IPS-NIHi11 (cell line): Measurements from ENCODE around the gene VIPR2.
"Not testable (repeated sequence)": the region's sequence is repeated elsewhere in the genome, so short reads cannot be mapped to it uniquely, and the experiment has no call there.

Source experiments
- DNase-seq: peaks from one replicate; pipeline ENCODE4 v3.0.0; 2012; ENCODE audit warnings: mixed read lengths, low spot score

The VIPR2 gene, protein sequence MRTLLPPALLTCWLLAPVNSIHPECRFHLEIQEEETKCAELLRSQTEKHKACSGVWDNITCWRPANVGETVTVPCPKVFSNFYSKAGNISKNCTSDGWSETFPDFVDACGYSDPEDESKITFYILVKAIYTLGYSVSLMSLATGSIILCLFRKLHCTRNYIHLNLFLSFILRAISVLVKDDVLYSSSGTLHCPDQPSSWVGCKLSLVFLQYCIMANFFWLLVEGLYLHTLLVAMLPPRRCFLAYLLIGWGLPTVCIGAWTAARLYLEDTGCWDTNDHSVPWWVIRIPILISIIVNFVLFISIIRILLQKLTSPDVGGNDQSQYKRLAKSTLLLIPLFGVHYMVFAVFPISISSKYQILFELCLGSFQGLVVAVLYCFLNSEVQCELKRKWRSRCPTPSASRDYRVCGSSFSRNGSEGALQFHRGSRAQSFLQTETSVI

DNA sequence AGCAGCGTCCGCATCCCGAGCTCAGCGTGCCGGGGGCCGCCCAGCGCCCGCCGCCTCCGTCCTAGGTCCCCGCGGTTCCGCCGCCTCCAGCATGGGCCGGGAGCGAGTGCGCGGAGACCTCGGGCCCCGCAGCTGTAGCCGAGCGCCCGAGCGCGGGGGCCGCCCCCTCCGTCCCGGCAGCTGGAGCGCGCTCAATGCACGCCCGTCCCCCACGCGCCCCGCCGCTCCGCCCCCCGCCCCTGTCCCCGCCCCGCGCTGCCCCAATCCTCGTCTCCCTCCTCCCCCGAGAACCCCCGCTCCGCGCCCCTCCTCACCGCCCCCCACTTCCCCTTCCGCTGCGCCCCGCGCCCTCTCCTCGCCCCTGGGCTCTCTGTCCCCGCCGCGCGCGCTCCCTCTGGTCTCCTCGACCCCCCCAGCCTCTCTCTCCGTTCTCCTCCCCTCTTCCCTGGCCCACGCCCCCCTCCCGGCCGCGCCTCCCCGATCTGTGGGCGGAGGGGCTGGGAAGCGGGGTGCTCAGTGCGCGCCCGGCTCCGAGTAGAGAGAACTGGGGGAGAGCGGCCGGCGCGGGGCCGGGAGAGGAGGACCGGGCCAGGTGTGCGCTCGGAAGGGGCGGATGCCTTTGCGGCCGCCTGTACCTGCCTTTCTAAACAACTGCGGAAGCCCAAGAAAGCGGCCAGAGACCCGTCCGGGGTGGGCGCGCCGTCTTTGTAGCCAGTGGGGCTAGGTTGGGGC lies at the start of gene VIPR2:
Gene VIPR2, minus strand, starts transcription at position 110 of the 732 bp plus-strand sequence. Its CDS starts 96 bp downstream, at position 14.
- DNase-seq = peak; percentile 64

DNA sequence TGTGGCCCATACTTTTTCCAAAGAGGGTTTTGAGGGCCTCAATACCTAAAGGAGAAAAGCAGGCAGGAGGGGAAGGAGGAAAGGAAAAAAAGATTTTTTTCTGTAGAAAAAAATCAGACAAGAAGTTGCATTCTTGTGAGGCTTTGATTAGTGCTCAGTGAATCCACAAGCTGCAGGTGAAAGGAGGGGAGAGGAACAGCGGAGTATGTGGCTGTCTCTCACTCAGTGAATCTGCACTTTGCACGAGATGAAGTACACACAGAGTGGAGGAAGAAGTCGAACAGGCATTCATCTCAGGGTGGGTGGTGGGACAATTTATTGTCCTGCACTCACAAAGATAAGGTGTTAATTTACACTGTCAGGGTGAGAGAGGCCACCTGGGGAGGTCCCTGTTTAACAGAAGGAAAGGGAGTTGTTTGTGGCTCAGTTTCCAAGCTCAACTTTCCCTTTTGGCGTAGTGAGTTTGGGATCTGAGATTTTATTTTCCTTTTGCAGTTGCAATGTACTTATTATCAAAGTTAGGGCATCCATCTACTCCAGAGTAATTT lies 49.0 kb upstream of the VIPR2 start:
- no peak for DNase-seq

DNA sequence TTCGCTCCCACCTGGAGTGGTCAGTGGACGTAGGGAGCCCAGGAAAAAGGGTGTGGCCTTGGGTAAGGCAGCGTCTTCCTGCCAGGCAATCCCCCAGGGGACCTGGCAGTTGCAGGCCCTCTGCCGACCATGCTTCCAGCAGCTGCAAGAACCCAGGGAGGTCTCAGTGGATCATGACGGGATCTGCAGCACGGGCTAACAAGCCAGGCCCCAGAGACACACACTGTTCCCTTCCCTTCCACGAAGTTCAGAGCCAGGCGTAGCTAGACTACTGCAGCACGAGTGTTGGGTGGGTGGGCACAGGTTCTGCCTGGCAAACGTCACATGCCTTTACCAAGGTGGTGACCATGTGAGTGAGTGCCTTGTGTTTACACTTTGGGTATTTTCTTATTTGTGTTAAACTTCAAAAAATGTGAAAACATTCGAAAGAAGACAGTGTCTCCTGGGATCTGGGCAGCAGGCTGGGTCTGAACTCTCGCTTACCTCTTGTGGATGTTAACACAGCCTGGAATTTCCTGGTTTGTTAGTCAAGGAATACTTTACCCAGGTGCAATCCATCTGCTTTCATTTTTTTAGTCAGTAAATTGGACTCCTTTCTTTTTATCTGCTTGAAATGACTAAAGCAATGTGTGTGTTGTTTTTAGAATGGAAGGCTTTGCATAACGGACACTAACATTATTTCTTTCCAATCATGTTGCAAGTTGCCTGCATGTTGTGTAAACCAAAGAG lies 48.2 kb upstream of the VIPR2 start:
- DNase-seq = no peak

DNA sequence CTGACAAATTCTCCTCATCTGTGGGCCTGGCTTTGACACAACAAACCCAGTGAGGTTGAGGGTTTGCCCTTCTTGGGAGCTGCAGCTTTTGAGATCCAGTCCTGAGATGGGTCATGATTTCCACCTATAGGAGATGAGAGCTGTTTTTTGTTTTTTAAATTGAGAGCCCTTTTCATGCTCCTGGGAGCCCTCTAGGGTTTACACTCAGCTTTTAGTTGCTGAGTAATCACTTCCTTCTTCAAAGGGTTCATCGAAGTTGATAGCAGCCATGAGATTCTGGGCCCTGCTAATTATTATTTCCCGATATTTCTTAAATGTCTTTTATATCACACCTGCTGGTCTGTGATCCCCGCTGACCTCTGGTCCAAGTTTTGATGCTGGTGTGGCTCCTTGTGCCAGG lies 47.3 kb upstream of the VIPR2 start:
- DNase-seq = no peak

DNA sequence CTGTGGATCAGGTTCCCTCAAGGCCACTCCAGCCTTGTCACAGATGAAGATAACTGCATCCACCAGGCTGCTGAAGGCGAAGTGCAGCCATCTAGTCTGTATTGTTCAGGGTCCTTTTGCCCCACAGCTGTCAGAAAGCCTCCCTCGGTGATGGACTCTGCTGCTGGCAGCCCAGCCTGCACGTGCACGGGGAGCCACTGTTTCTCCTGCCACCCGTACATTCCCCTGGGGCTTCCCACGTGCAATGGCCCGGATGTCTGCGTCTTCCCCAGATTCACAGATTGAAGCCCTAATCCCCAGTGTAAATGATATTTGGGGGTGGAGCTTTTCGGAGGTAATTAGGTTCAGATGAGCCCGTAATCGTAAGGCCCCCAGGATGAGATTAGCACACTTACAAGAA lies 46.6 kb upstream of the VIPR2 start:
- DNase-seq = no peak

DNA sequence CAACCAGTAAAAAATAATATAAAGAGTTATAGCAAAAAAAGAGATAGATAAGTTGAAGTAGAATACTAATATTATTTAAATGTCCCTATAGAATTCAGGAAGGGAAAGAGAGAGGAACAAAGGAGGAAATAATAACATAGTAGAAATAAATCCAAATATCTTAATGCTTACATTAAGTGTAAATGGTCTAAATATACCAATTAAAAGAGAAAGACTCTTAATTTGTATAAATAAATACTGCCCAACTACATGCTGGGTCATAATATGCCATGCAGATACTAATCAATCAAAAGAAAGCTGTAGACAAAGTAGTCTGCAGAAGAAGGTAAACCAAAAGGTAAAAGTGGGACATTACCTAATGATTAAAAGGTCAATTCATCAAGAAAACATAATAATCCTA lies 43.3 kb upstream of the VIPR2 start:
- DNase-seq = no peak

DNA sequence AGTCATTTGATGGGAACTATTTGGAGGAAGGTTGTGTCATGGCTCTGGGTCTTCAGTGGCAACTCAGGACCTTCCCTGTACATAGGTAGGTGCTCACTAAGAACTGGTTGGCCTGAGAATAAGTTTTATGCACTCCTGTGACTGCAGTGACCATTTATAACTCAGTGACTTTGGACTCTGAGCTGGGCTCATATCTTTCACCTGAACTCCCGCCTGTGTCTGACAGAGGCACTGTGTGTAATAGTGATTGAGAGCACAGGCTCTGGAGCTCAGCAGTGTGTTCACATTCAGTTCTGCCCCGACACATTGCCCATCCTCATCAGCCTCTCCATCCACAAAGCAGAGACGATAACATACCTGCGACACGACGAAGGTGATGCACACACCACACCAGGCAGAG lies 34.6 kb upstream of the VIPR2 start:
- no peak for DNase-seq

DNA sequence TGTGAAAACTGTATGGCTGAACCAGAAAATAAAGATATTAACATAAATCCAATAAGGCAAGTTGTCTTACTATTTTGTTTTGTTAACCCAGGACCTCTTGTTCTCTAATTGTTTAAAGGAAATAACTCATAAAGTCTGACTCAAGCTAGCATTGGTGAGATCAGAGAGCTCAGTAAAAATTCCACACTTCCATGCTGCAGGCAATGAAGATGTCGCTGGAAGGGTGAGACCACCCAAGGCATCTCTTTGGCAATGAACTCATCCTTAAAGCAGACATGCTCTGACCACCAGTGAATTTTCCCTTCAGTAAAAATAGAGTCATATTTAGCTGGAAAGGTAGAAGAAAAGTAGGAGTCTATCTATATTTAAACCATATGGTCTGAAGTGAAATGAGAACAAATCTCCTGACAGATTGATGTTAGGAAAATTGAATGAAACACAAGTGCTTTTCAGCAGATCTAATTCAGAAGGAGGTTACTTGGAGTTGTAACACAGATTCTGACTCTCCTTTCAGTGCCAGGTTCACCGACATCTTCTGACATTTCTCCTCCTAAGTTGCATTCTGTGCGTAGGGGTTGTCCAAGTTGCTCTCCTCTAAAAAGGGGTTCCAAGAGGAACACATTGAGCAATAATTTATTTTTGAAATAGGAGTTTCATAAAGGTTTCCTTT lies 32.8 kb upstream of the VIPR2 start:
- DNase-seq = no peak

DNA sequence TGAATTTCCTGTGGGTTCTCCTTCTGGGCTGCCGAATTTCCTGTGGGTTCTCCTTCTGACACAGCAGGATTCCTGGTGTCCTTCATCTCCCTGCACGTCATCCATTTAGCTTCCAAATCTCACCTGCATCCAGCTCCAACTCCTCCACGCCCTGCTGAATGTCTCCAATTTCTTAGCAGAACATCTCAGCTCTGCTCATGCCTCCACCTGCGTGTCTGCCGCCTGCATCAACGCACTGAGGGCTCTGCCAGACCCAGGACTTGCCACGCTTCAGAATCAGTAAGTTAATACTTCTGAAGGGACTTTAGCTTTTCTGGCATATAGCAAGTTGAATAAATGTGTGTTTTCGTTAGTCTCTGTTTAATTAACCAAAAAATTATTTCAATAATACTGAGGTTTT lies 31.1 kb upstream of the VIPR2 start:
- no peak for DNase-seq

DNA sequence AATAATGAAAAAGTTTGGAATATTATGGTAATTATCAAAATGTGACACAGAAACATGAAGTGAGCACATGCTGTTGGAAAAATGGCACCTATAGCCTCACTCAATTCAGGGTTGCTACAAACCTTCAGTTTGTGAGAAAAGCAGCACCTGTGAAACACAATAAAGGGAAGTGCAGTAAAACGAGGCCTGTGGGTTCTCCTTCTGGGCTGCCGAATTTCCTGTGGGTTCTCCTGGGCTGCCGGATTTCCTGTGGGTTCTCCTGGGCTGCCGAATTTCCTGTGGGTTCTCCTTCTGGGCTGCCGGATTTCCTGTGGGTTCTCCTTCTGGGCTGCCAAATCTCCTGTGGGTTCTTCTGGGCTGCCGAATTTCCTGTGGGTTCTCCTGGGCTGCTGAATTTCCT lies 30.4 kb upstream of the VIPR2 start:
- DNase-seq = not testable (repeated sequence)

DNA sequence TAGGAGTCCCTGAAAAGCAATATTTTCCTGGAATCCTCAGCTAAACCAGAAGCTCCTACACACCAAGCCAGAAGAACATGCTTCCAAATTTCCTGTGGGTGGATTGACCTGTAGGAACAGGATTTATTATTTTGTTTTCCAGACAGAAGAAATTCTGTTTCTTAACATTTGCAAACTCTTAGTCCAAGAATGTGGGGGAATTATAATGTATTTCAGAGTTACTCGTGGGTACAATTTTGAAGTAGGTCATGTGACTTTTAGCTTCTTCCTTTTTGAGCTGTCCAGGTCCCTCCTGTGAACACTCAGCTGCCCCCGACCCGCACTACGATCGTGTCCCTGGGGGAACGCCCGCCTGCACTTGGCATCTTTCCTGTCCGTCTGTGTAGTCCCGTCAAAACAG lies 27.7 kb upstream of the VIPR2 start:
- DNase-seq = no peak

DNA sequence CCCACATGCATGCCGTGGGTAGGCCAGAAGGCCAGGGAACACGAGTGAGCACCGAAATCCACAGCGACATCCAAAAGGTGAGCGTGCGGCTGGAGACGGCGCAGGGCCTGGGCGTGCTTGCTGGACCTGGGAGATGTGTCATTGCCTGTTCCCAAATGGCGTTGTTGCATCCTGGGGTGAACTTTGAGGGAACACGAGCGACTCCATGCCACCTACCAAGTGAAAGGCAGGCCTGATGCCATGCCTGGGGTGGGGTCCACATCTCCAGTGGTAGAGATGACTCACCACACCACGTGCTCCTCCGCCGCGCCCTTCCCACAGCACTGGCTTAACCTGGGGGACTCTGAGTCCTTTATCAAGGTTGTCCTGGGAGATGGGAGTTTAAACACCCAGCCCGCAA lies 24.7 kb upstream of the VIPR2 start:
- no peak for DNase-seq

DNA sequence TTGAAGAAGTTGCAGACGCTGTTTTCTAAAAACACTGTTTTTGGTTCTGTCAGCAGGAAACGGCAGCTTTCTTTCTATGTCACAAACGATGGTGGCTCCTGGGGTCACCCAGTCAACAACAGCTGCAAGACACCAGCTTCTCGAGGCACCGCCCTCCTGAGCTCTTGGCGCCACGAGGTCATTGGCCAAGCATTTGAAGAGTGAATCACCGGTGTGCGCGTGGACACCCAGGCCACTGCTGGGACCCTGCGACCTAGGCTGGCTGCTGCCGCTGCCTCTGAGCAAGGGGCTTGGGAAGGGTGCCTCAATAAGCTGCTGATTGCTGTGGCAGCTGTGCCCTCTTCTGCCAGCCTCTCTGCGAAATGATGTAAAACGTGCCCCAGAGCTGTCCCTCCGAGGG lies 22.5 kb upstream of the VIPR2 start:
- DNase-seq = no peak

DNA sequence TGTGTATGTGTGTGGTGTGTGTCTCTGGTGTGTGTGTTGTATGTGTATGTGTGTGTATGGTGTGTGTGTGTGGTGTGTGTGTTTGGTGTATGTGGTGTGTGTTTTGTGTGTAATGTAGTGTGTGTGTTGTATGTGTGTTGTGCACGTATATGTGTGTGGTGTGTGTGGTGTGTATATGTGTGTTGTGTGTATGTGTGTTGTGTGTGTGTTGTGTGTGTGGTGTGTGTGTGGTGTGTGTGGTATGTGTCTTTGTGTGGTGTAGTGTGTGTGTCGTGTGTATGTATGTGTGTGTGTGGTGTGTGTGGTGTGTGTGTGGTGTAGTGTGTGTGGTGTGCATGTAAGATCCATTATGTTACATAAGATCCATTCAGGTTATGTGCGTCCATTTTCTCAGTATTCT lies 21.9 kb upstream of the VIPR2 start:
- DNase-seq = no peak

DNA sequence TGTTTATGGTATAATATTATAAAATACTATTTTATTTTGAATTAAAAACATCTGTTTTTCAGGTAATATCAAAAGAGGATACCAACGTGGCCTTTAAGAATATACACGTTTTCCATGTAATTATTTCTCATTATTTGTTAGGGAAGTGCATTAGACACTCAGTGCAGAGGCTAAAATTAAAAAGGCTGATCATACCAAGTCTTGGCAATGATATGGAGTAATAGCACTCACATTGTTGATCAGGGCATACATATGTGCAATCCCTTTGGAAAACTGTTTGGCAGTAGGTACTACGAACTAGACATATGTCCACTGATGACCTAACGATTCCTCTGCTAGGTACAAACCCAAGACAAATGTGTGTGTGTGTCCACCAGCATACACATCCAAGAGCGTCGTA lies 20.7 kb upstream of the VIPR2 start:
- DNase-seq = no peak

DNA sequence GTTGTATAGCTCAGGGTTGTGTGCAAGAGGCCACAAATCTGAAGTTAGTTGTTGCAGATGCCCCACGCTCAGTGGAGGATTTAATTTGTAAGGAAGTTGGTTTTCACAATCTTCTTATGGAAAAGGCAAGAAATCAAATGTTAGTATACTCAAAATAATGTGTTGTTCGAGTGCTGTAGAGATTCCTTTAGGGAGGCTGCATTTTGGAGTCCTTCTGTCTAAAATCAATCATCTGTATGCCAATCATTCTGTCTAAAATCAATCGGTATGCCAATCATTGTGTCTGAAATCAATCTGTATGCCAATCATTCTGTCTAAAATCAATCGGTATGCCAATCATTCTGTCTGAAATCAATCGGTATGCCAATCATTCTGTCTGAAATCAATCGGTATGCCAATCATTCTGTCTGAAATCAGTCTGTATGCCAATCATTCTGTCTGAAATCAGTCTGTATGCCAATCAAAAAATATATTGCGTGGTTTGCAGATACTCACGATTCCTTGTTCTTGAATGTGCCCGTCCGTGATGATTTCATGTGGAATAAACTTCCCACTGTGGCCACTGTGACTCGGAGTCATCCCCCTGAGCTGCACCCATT lies 19.1 kb upstream of the VIPR2 start:
- not testable (repeated sequence) for DNase-seq

DNA sequence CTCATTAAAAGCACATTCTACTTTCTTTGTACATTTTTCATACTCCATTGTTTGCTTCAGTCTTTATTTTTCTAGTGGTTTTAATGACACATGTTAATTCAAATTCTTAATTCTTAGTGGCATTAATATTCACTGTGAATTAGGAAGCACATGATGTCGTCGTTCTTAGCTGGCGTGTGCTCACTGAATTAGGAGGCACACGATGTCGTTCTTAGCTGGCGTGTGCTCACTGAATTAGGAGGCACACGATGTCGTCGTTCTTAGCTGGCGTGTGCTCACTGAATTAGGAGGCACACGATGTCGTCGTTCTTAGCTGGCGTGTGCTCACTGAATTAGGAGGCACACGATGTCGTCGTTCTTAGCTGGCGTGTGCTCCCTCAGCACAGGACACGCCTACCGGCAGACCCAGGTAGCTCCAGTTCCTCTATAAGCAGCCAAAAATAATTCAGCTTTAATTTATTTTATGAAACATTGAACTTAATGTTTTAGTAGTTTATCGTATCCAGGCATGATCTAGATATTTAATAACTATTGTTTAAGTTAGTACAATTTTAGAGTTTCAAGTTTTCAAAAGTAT lies 17.5 kb upstream of the VIPR2 start:
- DNase-seq = not testable (repeated sequence)

DNA sequence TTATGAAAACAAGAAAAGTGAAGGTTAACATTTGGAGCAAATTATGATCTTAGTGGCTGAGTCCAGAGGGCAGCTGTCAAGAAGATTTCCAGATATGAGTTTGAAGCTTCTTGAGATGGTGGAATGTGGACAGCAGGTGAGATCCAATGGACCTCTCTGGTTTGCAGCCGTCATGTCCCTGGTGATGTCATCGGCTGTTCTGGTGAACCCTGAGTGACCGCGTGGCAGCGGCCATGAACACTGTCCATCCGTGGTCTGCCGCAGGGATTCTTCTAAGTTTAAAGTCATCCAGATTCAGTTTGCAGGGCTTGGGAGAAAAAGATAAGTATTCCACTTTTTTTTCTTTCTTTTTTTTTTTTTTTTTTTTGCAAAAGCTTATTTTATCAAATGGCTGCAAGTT lies 15.8 kb upstream of the VIPR2 start:
- DNase-seq = no peak

DNA sequence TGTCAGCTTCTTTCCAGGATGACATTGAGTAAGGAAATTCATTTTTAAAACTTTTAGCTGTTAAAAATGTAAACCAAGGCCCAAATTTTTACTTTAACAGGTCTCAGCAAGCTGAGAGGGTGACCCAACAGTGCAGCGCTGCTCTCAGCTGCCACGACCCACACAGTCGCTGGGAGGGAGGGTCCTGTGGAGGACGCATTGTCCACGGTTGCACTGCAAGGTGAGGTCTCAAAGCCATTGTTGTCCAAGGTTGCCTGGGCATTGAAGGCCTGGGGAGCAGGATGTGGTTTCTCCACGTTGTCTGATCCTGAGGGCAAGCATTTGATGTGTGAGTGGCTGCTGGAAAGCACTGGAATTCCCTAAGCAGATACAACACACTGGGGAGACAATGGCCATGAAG lies 15.1 kb upstream of the VIPR2 start:
- DNase-seq = no peak

DNA sequence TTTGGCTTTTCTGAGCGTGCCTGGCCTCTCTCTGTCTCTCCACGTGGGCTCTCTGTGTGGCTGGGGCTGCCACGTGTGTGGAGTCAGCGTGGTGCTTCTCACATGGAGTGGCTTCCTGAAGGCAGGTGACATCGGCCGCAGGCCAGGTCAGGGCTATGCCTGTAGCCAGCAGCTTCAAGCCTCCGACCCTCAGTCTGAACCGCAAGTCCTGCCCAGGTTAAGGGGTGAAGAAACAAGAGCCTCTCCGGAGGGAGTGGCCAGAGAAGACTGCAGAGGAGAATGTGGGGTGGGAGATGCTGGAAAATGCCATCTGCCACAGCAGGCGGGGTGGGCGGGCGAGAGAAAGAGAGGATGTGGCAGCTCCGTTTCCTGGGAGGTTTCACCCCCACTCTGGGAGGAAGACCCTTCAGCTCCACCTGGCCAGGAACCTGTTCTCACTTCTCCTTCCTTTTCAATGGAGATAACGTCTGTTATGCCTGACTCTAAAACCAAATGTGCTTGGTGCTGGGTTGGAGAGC lies 14.3 kb upstream of the VIPR2 start:
- no peak for DNase-seq
